Transverse colon (tissue), 4 donors: Measurements from ENCODE around the gene TTC21A. TPM values are rescaled to one million over a fixed set of nuclear protein-coding genes. Genes with fewer than 3 reads are reported as not detected.

Source experiments
- DNase-seq: peaks from one replicate; pipeline ENCODE4 v3.0.0-alpha.2; 2019
- H3K27ac ChIP-seq, 4 donors: fragments of 200-600 bp; sonication (generic); 2 replicates each; pipeline ENCODE4 v1.5.1; 2016 to 2018; ENCODE audit warnings: inconsistent platforms in 4 of 4
- H3K27me3 ChIP-seq: fragments of 200-600 bp; sonication (generic); 2 replicates; pipeline ENCODE4 v1.5.1; 2017; ENCODE audit warnings: inconsistent platforms
- H3K36me3 ChIP-seq, 4 donors: fragments of 200-600 bp; sonication (generic); 2 replicates each; pipeline ENCODE4 v1.5.1; 2017 to 2019; ENCODE audit warnings: inconsistent platforms in 4 of 4
- H3K4me1 ChIP-seq, 4 donors: fragments of 200-600 bp; sonication (generic); 2 replicates each; pipeline ENCODE4 v1.5.1; 2017 to 2020; ENCODE audit warnings: inconsistent platforms in 4 of 4
- H3K4me3 ChIP-seq, 4 donors: fragments of 200-600 bp; sonication (generic); 1 replicate in 1 of 4; 2 replicates in 3 of 4; pipeline versions ENCODE4 v1.5.1 to v1.6.1; 2017 to 2019; ENCODE audit warnings: inconsistent platforms in 4 of 4
- H3K9me3 ChIP-seq, 2 donors: fragments of 200-600 bp; sonication (generic); 2 replicates each; pipeline ENCODE4 v1.5.1; 2017 to 2019; ENCODE audit warnings: inconsistent platforms in 2 of 2
- CTCF ChIP-seq, 5 experiments: fragments of 200-600 bp in 3 of 5; fragments of 450-650 bp in 2 of 5; sonication (generic) in 3 of 5; IDR thresholded peaks; 1 replicate in 2 of 5; 2 replicates in 3 of 5; pipeline ENCODE4 v1.5.1; 2016 to 2017; ENCODE audit warnings: antibody characterized with exemption in 5 of 5, inconsistent platforms in 3 of 5, mild to moderate bottlenecking in 2 of 5, moderate library complexity in 1 of 5
- EP300 ChIP-seq: sonication (generic); formaldehyde crosslinking; IDR thresholded peaks from one replicate; pipeline ENCODE4 v1.6.1; 2017; ENCODE audit warnings: antibody characterized with exemption, low read depth
- POLR2A ChIP-seq: fragments of 450-650 bp; IDR thresholded peaks from one replicate; pipeline ENCODE4 v1.6.1; 2016; ENCODE audit warnings: antibody characterized with exemption, mild to moderate bottlenecking, moderate library complexity
- POLR2AphosphoS5 ChIP-seq, 3 donors: sonication (generic); formaldehyde crosslinking; IDR thresholded peaks; one replicate each; pipeline ENCODE4 v1.6.1; 2016; ENCODE audit warnings: antibody characterized with exemption in 3 of 3
- WGBS, 2 donors: methylation state at CpG; one replicate each; pipeline ENCODE4 v1.1.5; 2018; ENCODE audit warnings: low coverage in 1 of 2; 5-methylcytosine and 5-hydroxymethylcytosine counted together
- in situ Hi-C, 4 donors: fragments of 200-750 bp; cut with MboI; loops; one replicate each; pipeline versions ENCODE4 v1.15.0 to v1.15.1; 2017; ENCODE audit warnings: low sequenced_read_pairs in 3 of 4, low pct_ligation_motif_present in 1 of 4, low pct_unique_long_range_greater_than_20kb in 1 of 4
- intact Hi-C: fragments of 100-400 bp; cut with DNase I; formaldehyde crosslinking; loops from one replicate; pipeline ENCODE4 v1.15.1; 2023; ENCODE audit warnings: low total_unique reads
- total RNA-seq, 4 donors: library from RNA; depleted of rRNA; stranded (reverse); fragments of >200 nt; gene quantifications; one replicate each; pipeline ENCODE4 v1.1.0, GENCODE V29; 2016

Gene TTC21A
- total RNA-seq, 4 donors from 2014 or later = 6.8 to 101 (median 30.3) TPM

GRCh38 chr3:39178553-39178952, 71.1 kb downstream of the TTC21A start:
- Histone ChIP-seq H3K4me1 (peaks cover 20 to 43% (median 30%) of the 10 kb centered on the region in 4 donors), H3K36me3 (no peaks in the 10 kb centered on the region), H3K4me3 (peak overlapping the region in 2 of 4 donors; percentile 40 to 59), H3K27ac (peak overlapping the region; percentile 84 to 94 (median 92)), H3K9me3 (no peaks in the 10 kb centered on the region), H3K27me3 (no peaks in the 10 kb centered on the region)
- TF ChIP-seq POLR2A (no peak), POLR2AphosphoS5 (IDR thresholded peaks at IDR 0.05) (peak in 1 of 3 donors; percentile 16), EP300 (no peak)
- no peak for DNase-seq
- intact Hi-C loops (no loop called here), in situ Hi-C loops (loop anchor here in 3 of 4 donors (25.0 kb wide), 2 partner anchors 109 to 209 kb away; partner anchors contain the start of genes SLC25A38 (in 3 of the 3) and CX3CR1 (in 1 of the 3))
- WGBS, 2 donors = 54 to 55% methylated on average over 3 to 4 of the region's 4 CpGs

GRCh38 chr3:39180183-39180545, 72.7 kb downstream of the TTC21A start:
- peak overlapping the region; percentile 79 to 94 (median 80) for H3K27ac ChIP-seq
- peak overlapping the region in 2 of 4 donors; percentile 31 to 42 for H3K4me3 ChIP-seq
- no peaks in the 10 kb centered on the region for H3K9me3 ChIP-seq
- H3K36me3 ChIP-seq = no peaks in the 10 kb centered on the region
- intact Hi-C loops = loop anchor here (5.0 kb wide), 1 partner anchor 38 kb away; no protein-coding TSS in a partner anchor
- in situ Hi-C loops = loop anchor here in 3 of 4 donors (25.0 kb wide), 2 partner anchors 107 to 207 kb away; partner anchors contain the start of genes SLC25A38 (in 3 of the 3) and CX3CR1 (in 1 of the 3)
- H3K4me1 ChIP-seq = peaks cover 20 to 43% (median 30%) of the 10 kb centered on the region in 4 donors
- DNase-seq = no peak
- no peaks in the 10 kb centered on the region for H3K27me3 ChIP-seq
- no peak for TF ChIP-seq POLR2A
- TF ChIP-seq CTCF (IDR thresholded peaks at IDR 0.05) = no peak
- TF ChIP-seq POLR2AphosphoS5 (IDR thresholded peaks at IDR 0.05) = no peak
- no peak for TF ChIP-seq EP300
- WGBS, 2 donors = 44 to 60% methylated on average over 2 to 3 of the region's 3 CpGs

DNA sequence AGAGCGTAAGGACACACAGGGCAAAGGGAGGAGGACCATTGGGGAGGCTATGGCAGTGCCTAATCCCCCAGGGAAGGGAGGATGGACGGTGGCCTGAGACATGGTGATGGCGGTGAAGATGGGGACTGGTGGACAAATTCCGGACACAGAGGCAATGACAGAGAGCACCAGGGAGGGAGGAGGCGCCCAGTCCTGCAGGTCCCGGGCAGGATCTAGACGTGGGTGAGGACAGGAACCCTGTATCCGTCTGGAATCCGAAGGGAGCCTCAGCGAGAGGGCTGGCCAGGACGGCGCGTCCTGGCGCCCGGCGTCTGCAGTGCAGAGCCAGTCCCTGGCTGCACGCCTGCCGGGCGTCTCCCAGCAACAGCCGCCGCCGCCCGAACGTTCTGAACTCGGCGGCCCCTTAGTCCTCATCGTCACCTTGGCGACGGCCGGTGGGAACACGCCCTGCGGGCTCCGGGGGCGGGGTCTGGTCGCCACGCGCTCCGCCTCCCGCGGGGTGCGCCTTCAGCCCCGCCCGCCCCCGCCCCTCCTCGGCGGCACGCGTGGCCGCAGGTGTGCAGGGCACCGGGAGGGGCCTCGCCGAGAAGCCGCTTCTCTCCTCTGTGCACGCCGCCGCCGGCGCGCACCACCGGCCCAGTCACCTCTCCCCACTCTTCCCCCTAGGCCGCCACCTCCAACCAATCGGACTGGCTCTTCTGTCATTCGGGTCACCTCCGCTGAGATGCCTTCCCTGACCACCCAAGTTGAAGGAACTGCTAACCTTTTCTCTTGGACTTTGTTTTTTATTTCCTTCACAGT, 73.3 kb downstream of the TTC21A start:
- peak; percentile 27 to 60 (median 29) for TF ChIP-seq CTCF (IDR thresholded peaks at IDR 0.05)
- peak; percentile 72 for TF ChIP-seq EP300
- peak; percentile 57 to 75 (median 72) for TF ChIP-seq POLR2AphosphoS5 (IDR thresholded peaks at IDR 0.05)
- peak; percentile 50 for TF ChIP-seq POLR2A
- peak overlapping the region; percentile 79 to 94 (median 80) for H3K27ac ChIP-seq
- no peaks in the 10 kb centered on the region for H3K36me3 ChIP-seq
- 4 to 5% methylated on average over 9 to 50 of the region's 64 CpGs for WGBS, 2 donors
- peaks cover 20 to 43% (median 30%) of the 10 kb centered on the region in 4 donors for H3K4me1 ChIP-seq
- in situ Hi-C loops = loop anchor here in 3 of 4 donors (25.0 kb wide), 2 partner anchors 107 to 207 kb away; partner anchors contain the start of genes SLC25A38 (in 3 of the 3) and CX3CR1 (in 1 of the 3)
- intact Hi-C loops = loop anchor here (5.0 kb wide), 1 partner anchor 38 kb away; no protein-coding TSS in a partner anchor
- H3K4me3 ChIP-seq = peak overlapping the region in 3 of 4 donors; percentile 24 to 42 (median 31)
- no peaks in the 10 kb centered on the region for H3K27me3 ChIP-seq
- DNase-seq = peak; percentile 97
- no peaks in the 10 kb centered on the region for H3K9me3 ChIP-seq

DNA sequence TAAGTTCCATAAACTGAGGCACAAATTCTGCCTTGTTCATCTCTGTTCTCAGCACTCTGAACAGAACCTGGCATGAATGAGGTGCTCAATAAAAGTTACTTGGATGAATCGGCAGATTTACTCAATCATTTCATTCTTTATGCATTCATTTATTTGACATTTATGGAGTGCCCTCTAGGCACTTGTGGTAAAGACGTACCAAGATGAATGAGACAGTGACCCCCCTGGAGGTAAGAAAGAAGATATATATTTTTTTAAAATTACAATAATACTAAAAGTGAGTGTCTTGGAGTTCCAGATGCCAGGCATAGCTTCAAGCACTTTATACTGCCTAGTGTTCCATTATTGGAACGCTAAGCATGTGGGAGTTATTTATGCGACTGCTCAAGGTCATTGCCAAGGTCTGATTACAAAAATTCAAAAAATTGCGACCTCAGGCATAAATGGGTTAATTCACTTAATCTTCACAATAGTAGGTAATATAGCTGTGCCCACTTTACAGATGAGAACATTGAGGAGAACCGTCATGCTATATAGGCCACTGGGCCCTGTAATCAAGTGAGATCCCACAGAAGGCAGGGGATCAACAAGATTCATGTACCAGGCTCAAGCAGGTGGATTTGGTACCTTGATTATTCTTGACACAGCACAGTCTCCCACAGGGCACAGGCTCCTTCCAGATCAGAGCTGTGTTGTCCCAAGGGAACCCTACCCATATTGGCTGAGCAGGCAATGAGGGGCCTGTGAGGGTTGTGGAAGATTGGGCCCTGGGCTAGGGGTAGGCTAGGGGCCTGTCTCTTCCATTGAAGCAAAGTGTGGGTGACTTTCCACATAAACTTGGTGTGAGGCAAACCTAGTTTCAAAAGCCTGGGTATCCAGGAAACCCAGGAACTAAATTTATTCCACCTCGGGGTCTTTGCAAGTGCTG, 74.2 kb downstream of the TTC21A start:
- intact Hi-C loops (loop anchor here (5.0 kb wide), 1 partner anchor 39 kb away; no protein-coding TSS in a partner anchor), in situ Hi-C loops (loop anchor here in 3 of 4 donors (25.0 kb wide), 2 partner anchors 106 to 206 kb away; partner anchors contain the start of genes SLC25A38 (in 3 of the 3) and CX3CR1 (in 1 of the 3))
- Histone ChIP-seq H3K4me1 (peaks cover 20 to 43% (median 30%) of the 10 kb centered on the region in 4 donors), H3K9me3 (no peaks in the 10 kb centered on the region), H3K36me3 (no peaks in the 10 kb centered on the region), H3K4me3 (no peak overlapping the region), H3K27me3 (no peaks in the 10 kb centered on the region), H3K27ac (peak overlapping the region; percentile 79 to 94 (median 80))
- no peak for TF ChIP-seq POLR2A
- peak in 1 of 5 experiments; percentile 21 for TF ChIP-seq CTCF (IDR thresholded peaks at IDR 0.05)
- WGBS, 2 donors = 77 to 78% methylated on average over 6 to 7 of the region's 7 CpGs
- no peak for DNase-seq
